HFFc6 (cell line): ENCODE data around the gene PRSS50. TPM values are rescaled to one million over a fixed set of nuclear protein-coding genes. Genes with fewer than 3 reads are reported as not detected.

Source experiments
- DNase-seq: peaks from one replicate; pipeline ENCODE4 v3.0.0-alpha.2; 2018
- H3K27ac Mint-ChIP-seq: 2 replicates; pipeline ENCODE4 v1.8.0; 2020; ENCODE audit warnings: mild to moderate bottlenecking, mixed read lengths
- H3K27me3 Mint-ChIP-seq: 2 replicates; pipeline ENCODE4 v1.8.0; 2021; ENCODE audit warnings: mild to moderate bottlenecking, moderate library complexity, mixed read lengths; ENCODE audit not compliant: insufficient read depth
- H3K36me3 Mint-ChIP-seq: 2 replicates; pipeline ENCODE4 v1.8.0; 2021; ENCODE audit warnings: low read depth, mixed read lengths
- H3K4me1 Mint-ChIP-seq: 2 replicates; pipeline ENCODE4 v1.8.0; 2020; ENCODE audit warnings: low read depth, mixed read lengths
- H3K4me3 Mint-ChIP-seq: 2 replicates; pipeline ENCODE4 v1.8.0; 2020; ENCODE audit warnings: mild to moderate bottlenecking, moderate library complexity, mixed read lengths
- H3K9me3 Mint-ChIP-seq: 2 replicates; pipeline ENCODE4 v1.8.0; 2020; ENCODE audit warnings: mild to moderate bottlenecking, mixed read lengths
- total RNA-seq, 6 experiments: library from RNA; stranded (reverse); fragmentation: NEBNext Ultra II Directional; extraction: Animal tissue kit (Norgen Biotek cat#: 25700); gene quantifications; 2 replicates in 1 of 6; 3 replicates in 5 of 6; pipeline ENCODE4 v1.2.3, GENCODE V29; 2021
- TF ChIP-seq, protein P1 (sequence below): fragments of 200-600 bp; sonication (generic); IDR thresholded peaks from 2 replicates; pipeline ENCODE4 v1.5.0; 2021; ENCODE audit warnings: antibody characterized with exemption, mild to moderate bottlenecking

The PRSS50 gene
- total RNA-seq, 6 experiments from 2014 or later = not detected

DNA sequence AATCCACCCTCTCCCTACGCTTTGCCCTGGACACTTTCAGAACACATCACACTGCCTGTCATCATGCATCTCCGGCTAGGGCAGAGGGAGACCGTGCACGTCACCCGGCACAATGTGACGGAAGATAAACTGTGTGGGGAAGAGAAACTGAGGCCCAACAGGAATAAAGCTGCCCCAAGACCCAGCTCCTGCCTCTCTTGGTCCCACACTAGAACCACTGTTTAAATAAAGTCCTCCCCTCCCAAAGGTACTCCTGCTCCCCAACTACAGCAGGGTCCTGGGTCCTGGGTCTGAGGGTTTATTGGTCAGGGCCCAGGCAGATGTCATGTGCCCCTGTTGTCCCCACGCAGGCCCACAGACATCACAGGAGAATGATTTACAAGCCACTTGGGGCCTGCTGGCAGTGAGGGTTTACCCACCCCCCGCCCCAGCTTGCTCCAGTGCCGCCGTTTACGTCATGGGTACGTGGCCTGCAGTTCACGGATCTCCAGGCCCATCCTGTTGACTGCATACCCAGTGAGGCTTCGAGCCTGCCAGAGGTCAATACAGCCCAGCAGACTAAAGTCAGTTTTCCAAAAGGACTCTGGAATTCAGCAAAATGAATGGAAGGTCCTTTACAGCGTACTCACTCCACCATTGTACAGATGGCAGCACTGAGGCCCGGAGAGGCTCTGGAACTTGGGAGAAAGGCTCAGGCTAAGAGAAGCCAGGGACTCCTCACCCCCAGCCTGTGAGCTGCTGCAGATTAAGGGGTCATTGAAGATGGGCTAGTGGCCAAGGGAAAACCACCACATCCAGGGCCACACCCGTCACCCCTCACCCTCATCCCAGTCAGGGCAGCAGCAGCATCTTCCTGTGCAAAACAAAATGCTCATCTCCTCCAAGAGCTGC lies 47.4 kb downstream of the PRSS50 start:
- no peaks in the 10 kb centered on the region for H3K9me3 Mint-ChIP-seq
- peaks cover 45% of the 10 kb centered on the region for H3K27me3 Mint-ChIP-seq
- no peaks in the 10 kb centered on the region for H3K36me3 Mint-ChIP-seq
- no peak overlapping the region for H3K4me3 Mint-ChIP-seq
- no peaks in the 10 kb centered on the region for H3K4me1 Mint-ChIP-seq
- TF ChIP-seq, protein P1, sequence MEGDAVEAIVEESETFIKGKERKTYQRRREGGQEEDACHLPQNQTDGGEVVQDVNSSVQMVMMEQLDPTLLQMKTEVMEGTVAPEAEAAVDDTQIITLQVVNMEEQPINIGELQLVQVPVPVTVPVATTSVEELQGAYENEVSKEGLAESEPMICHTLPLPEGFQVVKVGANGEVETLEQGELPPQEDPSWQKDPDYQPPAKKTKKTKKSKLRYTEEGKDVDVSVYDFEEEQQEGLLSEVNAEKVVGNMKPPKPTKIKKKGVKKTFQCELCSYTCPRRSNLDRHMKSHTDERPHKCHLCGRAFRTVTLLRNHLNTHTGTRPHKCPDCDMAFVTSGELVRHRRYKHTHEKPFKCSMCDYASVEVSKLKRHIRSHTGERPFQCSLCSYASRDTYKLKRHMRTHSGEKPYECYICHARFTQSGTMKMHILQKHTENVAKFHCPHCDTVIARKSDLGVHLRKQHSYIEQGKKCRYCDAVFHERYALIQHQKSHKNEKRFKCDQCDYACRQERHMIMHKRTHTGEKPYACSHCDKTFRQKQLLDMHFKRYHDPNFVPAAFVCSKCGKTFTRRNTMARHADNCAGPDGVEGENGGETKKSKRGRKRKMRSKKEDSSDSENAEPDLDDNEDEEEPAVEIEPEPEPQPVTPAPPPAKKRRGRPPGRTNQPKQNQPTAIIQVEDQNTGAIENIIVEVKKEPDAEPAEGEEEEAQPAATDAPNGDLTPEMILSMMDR = no peak
- no peak overlapping the region for H3K27ac Mint-ChIP-seq
- no peak for DNase-seq

DNA sequence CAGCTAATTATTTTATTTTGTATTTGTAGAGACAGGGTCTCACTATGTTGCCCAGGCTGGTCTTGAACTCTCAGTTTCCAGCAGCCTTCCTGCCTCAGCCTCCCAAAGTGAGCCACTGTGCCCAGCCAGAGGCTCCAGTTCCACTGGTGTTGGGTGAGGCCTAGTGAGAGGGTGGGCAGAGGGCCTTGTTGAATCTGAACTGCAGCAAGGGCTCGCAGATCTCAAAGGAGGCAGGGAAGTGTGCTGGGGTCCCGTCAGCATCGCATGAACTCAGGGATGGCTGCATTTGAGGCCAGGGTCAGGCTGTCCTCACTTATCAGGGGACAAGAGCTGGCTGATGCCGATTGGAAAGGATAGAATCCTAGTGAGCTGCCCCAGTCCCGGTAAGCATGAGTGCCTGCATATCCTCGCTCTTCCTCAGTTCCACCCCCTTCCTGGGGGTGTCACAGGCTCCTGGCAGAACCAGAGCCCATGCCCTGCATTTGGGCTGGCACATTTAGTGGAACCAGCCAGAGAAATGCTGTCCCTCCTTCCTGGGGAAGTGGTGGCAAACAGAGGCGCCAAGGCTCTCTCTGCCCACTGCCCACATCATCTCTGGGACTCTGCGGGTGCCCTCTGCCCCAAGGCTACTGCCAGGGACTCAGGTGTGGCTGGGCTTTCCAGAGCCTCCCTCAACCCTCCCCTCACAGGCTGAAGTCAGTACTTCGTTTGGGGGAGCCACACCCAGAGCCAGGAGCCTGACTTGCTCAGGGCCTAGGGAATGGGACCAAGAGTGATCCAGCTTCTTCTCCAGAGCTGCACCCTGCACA lies 48.3 kb downstream of the PRSS50 start:
- TF ChIP-seq, protein P1 = no peak
- no peaks in the 10 kb centered on the region for H3K36me3 Mint-ChIP-seq
- H3K4me1 Mint-ChIP-seq = no peaks in the 10 kb centered on the region
- no peak for DNase-seq
- H3K4me3 Mint-ChIP-seq = no peak overlapping the region
- peaks cover 49% of the 10 kb centered on the region for H3K27me3 Mint-ChIP-seq
- no peaks in the 10 kb centered on the region for H3K9me3 Mint-ChIP-seq
- H3K27ac Mint-ChIP-seq = no peak overlapping the region

DNA sequence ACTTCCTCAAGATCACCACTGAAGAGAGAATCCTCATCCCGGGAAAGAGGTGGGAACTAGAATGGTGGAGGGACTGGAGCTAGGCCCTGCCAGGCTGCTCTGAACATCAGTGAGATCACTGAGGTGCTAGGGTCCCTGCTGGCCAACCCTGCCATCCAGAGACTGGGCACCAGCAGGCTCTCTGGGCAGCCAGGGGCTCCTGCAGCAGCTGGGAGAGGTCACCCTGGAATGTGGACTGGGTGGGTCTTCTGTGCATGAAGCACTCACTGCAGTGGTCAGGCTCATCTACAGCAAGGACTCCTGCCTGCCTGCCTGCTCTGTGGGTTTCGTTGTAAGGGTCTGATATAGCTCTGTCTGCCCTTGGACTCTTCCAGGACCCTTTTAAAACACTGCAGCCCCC lies 49.1 kb downstream of the PRSS50 start:
- H3K9me3 Mint-ChIP-seq = no peaks in the 10 kb centered on the region
- no peak overlapping the region for H3K4me3 Mint-ChIP-seq
- peaks cover 1% of the 10 kb centered on the region; the same call in 1 of the 2 replicates for H3K4me1 Mint-ChIP-seq
- no peaks in the 10 kb centered on the region for H3K36me3 Mint-ChIP-seq
- TF ChIP-seq, protein P1 = no peak
- DNase-seq = no peak
- no peak overlapping the region for H3K27ac Mint-ChIP-seq
- peaks cover 49% of the 10 kb centered on the region for H3K27me3 Mint-ChIP-seq

DNA sequence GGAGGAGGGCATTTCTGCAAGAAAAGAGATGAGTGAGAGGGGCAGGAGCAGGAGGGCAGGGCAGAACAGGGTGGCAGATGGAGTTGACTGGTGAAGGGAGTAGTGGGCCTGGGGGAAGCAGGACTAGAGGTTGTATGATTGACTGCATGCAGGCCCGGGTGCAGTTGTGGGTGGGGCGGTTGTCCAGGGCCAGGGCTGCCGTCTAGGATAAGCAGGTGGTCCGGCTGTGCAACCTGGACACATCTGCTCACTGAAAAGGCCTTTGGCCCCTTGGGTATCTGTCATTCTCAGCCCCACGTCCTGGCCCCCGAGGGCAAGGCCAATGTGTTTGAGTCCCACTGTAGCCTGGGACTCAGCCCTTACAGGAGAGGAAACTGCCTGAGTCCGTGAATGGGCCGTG lies 49.6 kb downstream of the PRSS50 start:
- H3K4me3 Mint-ChIP-seq = no peak overlapping the region
- TF ChIP-seq, protein P1 = no peak
- H3K36me3 Mint-ChIP-seq = no peaks in the 10 kb centered on the region
- no peaks in the 10 kb centered on the region for H3K9me3 Mint-ChIP-seq
- no peak for DNase-seq
- peaks cover 6% of the 10 kb centered on the region for H3K4me1 Mint-ChIP-seq
- peaks cover 50% of the 10 kb centered on the region for H3K27me3 Mint-ChIP-seq
- no peak overlapping the region for H3K27ac Mint-ChIP-seq

DNA sequence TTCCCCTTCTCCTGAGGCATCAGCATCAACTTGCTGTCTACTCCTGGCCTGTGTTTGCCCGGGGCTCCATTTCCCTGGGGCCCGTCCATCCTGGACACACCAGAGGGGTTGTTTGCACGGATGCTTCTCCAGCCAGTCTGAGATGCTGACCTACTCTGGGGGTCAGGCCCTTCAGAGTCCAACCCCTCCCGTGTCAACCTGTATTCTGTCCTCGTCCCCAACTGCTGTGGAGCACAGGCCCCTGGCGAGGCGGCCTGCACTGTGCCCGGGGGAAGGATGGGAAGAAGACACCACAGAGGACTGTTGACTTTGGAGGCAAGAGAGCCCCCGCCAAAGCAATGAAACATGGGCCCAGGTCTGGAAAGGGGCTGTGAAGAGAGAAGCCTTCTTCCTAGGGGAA lies 50.0 kb downstream of the PRSS50 start:
- H3K27me3 Mint-ChIP-seq = peaks cover 54% of the 10 kb centered on the region
- no peak for DNase-seq
- TF ChIP-seq, protein P1 = no peak
- H3K36me3 Mint-ChIP-seq = no peaks in the 10 kb centered on the region
- H3K4me3 Mint-ChIP-seq = no peak overlapping the region
- H3K4me1 Mint-ChIP-seq = peaks cover 10% of the 10 kb centered on the region
- H3K9me3 Mint-ChIP-seq = no peaks in the 10 kb centered on the region
- H3K27ac Mint-ChIP-seq = no peak overlapping the region
